ENCODE results near the gene ZNHIT2. TPM values are rescaled to one million over a fixed set of nuclear protein-coding genes. Genes with fewer than 3 reads are reported as not detected.

Gene ZNHIT2
- total RNA-seq, result 10 to 100 TPM; 15.2 to 20.1 TPM
- 19.8 TPM for polyA plus RNA-seq

DNA sequence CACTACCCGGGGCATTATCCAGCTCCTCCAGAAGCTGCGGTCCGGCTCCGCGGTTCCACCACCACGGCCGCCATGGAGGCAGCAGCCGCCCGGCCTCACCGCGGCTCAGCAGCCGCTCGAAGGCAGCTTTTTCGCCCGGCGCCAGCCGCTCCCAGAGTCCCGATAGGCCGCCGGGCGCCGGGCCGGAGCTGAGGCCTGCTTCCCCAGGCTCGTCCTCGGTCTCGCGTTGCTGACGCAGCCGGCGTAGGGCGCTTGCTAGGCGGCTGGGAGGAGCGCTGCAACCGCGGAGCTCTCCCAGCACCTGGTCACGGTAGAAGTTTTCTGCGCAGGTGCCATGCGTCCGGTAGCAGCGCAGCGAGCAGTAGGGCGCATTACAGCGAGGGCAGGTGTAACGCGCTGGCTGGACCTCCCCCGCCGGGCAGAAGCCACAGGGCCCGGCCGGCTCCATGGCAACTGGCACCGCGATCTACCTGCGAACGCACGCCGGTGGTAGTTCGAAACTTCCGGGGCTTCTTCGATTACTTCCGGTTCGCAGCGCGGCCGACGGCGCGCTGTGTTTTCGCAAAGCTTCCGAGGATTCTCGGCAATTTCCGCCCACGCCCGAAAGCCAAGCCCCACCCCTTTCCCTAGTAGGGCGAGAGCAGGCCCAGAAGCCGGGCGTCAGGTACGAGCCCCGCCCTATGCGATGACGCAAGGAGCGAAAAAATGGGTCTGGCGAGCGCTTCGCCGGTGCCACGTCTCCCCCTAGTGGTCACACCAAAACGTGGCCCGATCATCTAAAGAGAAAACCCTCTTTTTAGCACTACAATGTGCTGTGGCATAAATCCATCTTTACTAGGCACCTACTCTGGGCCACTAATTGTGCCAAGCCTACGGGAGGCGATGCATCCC is at the start of gene ZNHIT2:
Gene ZNHIT2, minus strand, starts transcription at position 496 of the 891 bp plus-strand sequence. Its CDS starts 48 bp downstream, at position 448.
- H3K4me3 Mint-ChIP-seq, result peak within 1 kb of the TSS; percentile 88 to 94 (median 90)
- no peaks in the 10 kb centered on the region for H3K9me3 Mint-ChIP-seq
- Histone ChIP-seq H3K27me3 (ENCODE audit: insufficient read depth, low read length, poor library complexity, severe bottlenecking) (no peaks in the 10 kb centered on the region), H3K36me3 (ENCODE audit: insufficient read depth, low read length) (peaks cover 31% of the 10 kb centered on the region), H3K27ac (ENCODE audit: low read depth, low read length) (peak within 1 kb of the TSS; percentile 91), H3K9me3 (ENCODE audit: low read length) (no peaks in the 10 kb centered on the region), H3K4me1 (ENCODE audit: insufficient read depth, low read length) (peaks cover 45% of the 10 kb centered on the region), H3K4me3 (ENCODE audit: low read length) (peak within 1 kb of the TSS; percentile 85)
- H3K36me3 Mint-ChIP-seq, result peaks cover 4 to 61% (median 7%) of the 10 kb centered on the region in 3 donors
- CTCF ChIA-PET, result interaction anchor here (0.6 to 2.9 kb wide), 16 partner anchors 8 to 1521 kb away, joined by 3 to 27 read pairs (median 4); partner anchors contain the start of genes ARL2, CAPN1, RBM4 and VPS51
- peaks cover 39 to 77% (median 47%) of the 10 kb centered on the region in 3 donors for H3K4me1 Mint-ChIP-seq
- peak within 1 kb of the TSS; percentile 92 to 99 (median 97) for H3K27ac Mint-ChIP-seq
- peak; percentile 99 to 100 (median 100) for DNase-seq
- H3K27me3 Mint-ChIP-seq, result peaks cover 0 to 3% of the 10 kb centered on the region in 2 donors
- POLR2A ChIA-PET, result interaction anchor here (0.5 to 2.4 kb wide), 19 partner anchors 8 to 665 kb away, joined by 3 to 27 read pairs (median 4); partner anchors contain the start of genes DPF2, MALAT1, POLA2 and SAC3D1

GRCh38 chr11:65166893-65167292 is 49.4 kb upstream of the ZNHIT2 start:
- Histone ChIP-seq H3K4me3 (ENCODE audit: low read length) (no peak overlapping the region), H3K36me3 (ENCODE audit: insufficient read depth, low read length) (no peaks in the 10 kb centered on the region), H3K4me1 (ENCODE audit: insufficient read depth, low read length) (no peaks in the 10 kb centered on the region), H3K9me3 (ENCODE audit: low read length) (no peaks in the 10 kb centered on the region), H3K27me3 (ENCODE audit: insufficient read depth, low read length, poor library complexity, severe bottlenecking) (no peaks in the 10 kb centered on the region), H3K27ac (ENCODE audit: low read depth, low read length) (no peak overlapping the region)
- ChIA-PET POLR2A (no interaction called here), CTCF (interaction anchor here (0.6 kb wide), 1 partner anchor 164 kb away, joined by 3 read pairs; no protein-coding TSS in a partner anchor)
- no peaks in the 10 kb centered on the region for H3K9me3 Mint-ChIP-seq
- no peak overlapping the region for H3K4me3 Mint-ChIP-seq
- peaks cover 0 to 6% of the 10 kb centered on the region in 2 donors for H3K27me3 Mint-ChIP-seq
- no peak overlapping the region for H3K27ac Mint-ChIP-seq
- H3K36me3 Mint-ChIP-seq, result no peaks in the 10 kb centered on the region
- no peak for DNase-seq
- H3K4me1 Mint-ChIP-seq, result no peaks in the 10 kb centered on the region

- no peaks in the 10 kb centered on the region for H3K9me3 Mint-ChIP-seq
- no peaks in the 10 kb centered on the region for H3K4me1 ChIP-seq (ENCODE audit: insufficient read depth, low read length)
- H3K9me3 ChIP-seq (ENCODE audit: low read length), result no peaks in the 10 kb centered on the region
- H3K4me1 Mint-ChIP-seq, result no peaks in the 10 kb centered on the region
- peaks cover 5 to 6% of the 10 kb centered on the region in 2 donors for H3K27me3 Mint-ChIP-seq
- no peaks in the 10 kb centered on the region for H3K36me3 ChIP-seq (ENCODE audit: insufficient read depth, low read length)
- no peak overlapping the region for H3K27ac ChIP-seq (ENCODE audit: low read depth, low read length)
- H3K27me3 ChIP-seq (ENCODE audit: insufficient read depth, low read length, poor library complexity, severe bottlenecking), result no peaks in the 10 kb centered on the region
- H3K36me3 Mint-ChIP-seq, result no peaks in the 10 kb centered on the region
- CTCF ChIA-PET, result no interaction called here
- POLR2A ChIA-PET, result interaction anchor here (0.6 to 1.0 kb wide), 3 partner anchors 11 to 798 kb away, joined by 4 to 9 read pairs (median 5); no protein-coding TSS in a partner anchor
- no peak for DNase-seq
- H3K27ac Mint-ChIP-seq, result peak overlapping the region in 2 of 8 donors; percentile 71 to 75
- H3K4me3 Mint-ChIP-seq, result no peak overlapping the region
- no peak overlapping the region for H3K4me3 ChIP-seq (ENCODE audit: low read length)
These were observed 48.2 kb upstream of the ZNHIT2 start for GRCh38 chr11:65165410-65166317.

GRCh38 chr11:65163684-65164083 is 46.2 kb upstream of the ZNHIT2 start:
- ChIA-PET POLR2A (no interaction called here), CTCF (interaction anchor here (1.0 kb wide), 1 partner anchor 18 kb away, joined by 3 read pairs; the partner anchor contains the start of gene CAPN1)
- no peaks in the 10 kb centered on the region for H3K9me3 Mint-ChIP-seq
- DNase-seq, result no peak
- H3K27ac ChIP-seq (ENCODE audit: low read depth, low read length), result no peak overlapping the region
- peaks cover 10 to 15% of the 10 kb centered on the region in 2 donors for H3K27me3 Mint-ChIP-seq
- H3K4me1 ChIP-seq (ENCODE audit: insufficient read depth, low read length), result no peaks in the 10 kb centered on the region
- H3K27ac Mint-ChIP-seq, result no peak overlapping the region
- H3K27me3 ChIP-seq (ENCODE audit: insufficient read depth, low read length, poor library complexity, severe bottlenecking), result no peaks in the 10 kb centered on the region
- no peaks in the 10 kb centered on the region for H3K9me3 ChIP-seq (ENCODE audit: low read length)
- H3K36me3 ChIP-seq (ENCODE audit: insufficient read depth, low read length), result no peaks in the 10 kb centered on the region
- H3K36me3 Mint-ChIP-seq, result no peaks in the 10 kb centered on the region
- H3K4me1 Mint-ChIP-seq, result no peaks in the 10 kb centered on the region
- H3K4me3 Mint-ChIP-seq, result no peak overlapping the region
- H3K4me3 ChIP-seq (ENCODE audit: low read length), result no peak overlapping the region

- H3K4me3 Mint-ChIP-seq, result no peak overlapping the region
- peaks cover 11 to 15% of the 10 kb centered on the region in 2 donors for H3K27me3 Mint-ChIP-seq
- H3K27me3 ChIP-seq (ENCODE audit: insufficient read depth, low read length, poor library complexity, severe bottlenecking), result no peaks in the 10 kb centered on the region
- no peaks in the 10 kb centered on the region for H3K9me3 Mint-ChIP-seq
- no peaks in the 10 kb centered on the region for H3K4me1 Mint-ChIP-seq
- no peaks in the 10 kb centered on the region for H3K4me1 ChIP-seq (ENCODE audit: insufficient read depth, low read length)
- DNase-seq, result no peak
- H3K36me3 Mint-ChIP-seq, result no peaks in the 10 kb centered on the region
- no peak overlapping the region for H3K27ac ChIP-seq (ENCODE audit: low read depth, low read length)
- no peak overlapping the region for H3K27ac Mint-ChIP-seq
- H3K9me3 ChIP-seq (ENCODE audit: low read length), result no peaks in the 10 kb centered on the region
- no peak overlapping the region for H3K4me3 ChIP-seq (ENCODE audit: low read length)
- POLR2A ChIA-PET, result no interaction called here
- CTCF ChIA-PET, result no interaction called here
- H3K36me3 ChIP-seq (ENCODE audit: insufficient read depth, low read length), result no peaks in the 10 kb centered on the region
These were observed 43.1 kb upstream of the ZNHIT2 start for GRCh38 chr11:65160643-65161042.

DNA sequence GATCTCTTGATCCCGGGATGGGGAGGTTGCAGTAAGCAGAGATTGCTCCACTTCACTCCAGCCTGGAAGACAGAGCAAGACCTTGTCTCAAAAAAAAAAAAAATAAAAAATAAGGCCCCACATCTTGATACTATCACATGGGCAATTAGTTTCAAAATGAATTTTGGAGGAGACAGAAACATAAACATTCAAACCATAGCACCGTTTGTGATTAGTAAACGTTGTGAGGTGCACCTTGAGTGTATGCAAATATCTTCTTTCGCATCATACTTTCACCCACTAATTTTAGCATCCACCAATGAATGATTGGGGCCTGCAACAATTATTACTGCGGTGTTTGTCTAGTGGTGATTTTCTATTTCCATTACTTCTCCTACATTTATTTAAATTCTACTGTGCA is 41.5 kb upstream of the ZNHIT2 start:
- POLR2A ChIA-PET, result no interaction called here
- no peak for DNase-seq
- H3K9me3 Mint-ChIP-seq, result no peaks in the 10 kb centered on the region
- no peaks in the 10 kb centered on the region for H3K4me1 Mint-ChIP-seq
- no peaks in the 10 kb centered on the region for H3K27me3 ChIP-seq (ENCODE audit: insufficient read depth, low read length, poor library complexity, severe bottlenecking)
- no peaks in the 10 kb centered on the region for H3K9me3 ChIP-seq (ENCODE audit: low read length)
- no peaks in the 10 kb centered on the region for H3K36me3 ChIP-seq (ENCODE audit: insufficient read depth, low read length)
- no peak overlapping the region for H3K27ac ChIP-seq (ENCODE audit: low read depth, low read length)
- H3K27me3 Mint-ChIP-seq, result peaks cover 9 to 15% of the 10 kb centered on the region in 2 donors
- H3K4me3 ChIP-seq (ENCODE audit: low read length), result no peak overlapping the region
- no peak overlapping the region for H3K4me3 Mint-ChIP-seq
- H3K36me3 Mint-ChIP-seq, result no peaks in the 10 kb centered on the region
- CTCF ChIA-PET, result no interaction called here
- H3K27ac Mint-ChIP-seq, result no peak overlapping the region
- no peaks in the 10 kb centered on the region for H3K4me1 ChIP-seq (ENCODE audit: insufficient read depth, low read length)

DNA sequence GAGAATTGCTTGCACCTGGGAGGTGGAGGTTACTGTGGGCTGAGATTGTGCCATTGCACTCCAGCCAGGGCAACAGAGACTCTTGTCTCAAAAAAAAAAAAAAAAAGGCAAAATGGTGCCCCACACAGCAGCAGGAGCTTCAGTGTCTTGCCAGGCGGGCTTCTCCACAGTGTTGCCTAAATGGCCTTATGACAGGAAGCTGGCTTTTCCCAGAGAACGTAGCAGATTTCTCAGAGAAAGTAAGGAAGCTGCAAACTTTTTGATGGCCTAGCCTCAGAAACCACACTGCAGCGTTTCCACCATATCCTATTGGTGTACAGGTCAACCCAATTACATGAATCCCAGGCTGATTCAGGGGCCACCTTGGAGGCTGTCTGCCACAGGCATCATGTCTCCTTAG is 39.8 kb upstream of the ZNHIT2 start:
- no peak overlapping the region for H3K4me3 Mint-ChIP-seq
- H3K4me1 Mint-ChIP-seq, result no peaks in the 10 kb centered on the region
- CTCF ChIA-PET, result no interaction called here
- H3K27ac ChIP-seq (ENCODE audit: low read depth, low read length), result no peak overlapping the region
- no peak overlapping the region for H3K4me3 ChIP-seq (ENCODE audit: low read length)
- POLR2A ChIA-PET, result interaction anchor here (0.6 kb wide), 1 partner anchor 262 kb away, joined by 3 read pairs; no protein-coding TSS in a partner anchor
- no peaks in the 10 kb centered on the region for H3K9me3 Mint-ChIP-seq
- H3K36me3 Mint-ChIP-seq, result no peaks in the 10 kb centered on the region
- no peak for DNase-seq
- H3K9me3 ChIP-seq (ENCODE audit: low read length), result no peaks in the 10 kb centered on the region
- H3K27me3 ChIP-seq (ENCODE audit: insufficient read depth, low read length, poor library complexity, severe bottlenecking), result no peaks in the 10 kb centered on the region
- no peak overlapping the region for H3K27ac Mint-ChIP-seq
- no peaks in the 10 kb centered on the region for H3K4me1 ChIP-seq (ENCODE audit: insufficient read depth, low read length)
- peaks cover 9 to 15% of the 10 kb centered on the region in 2 donors for H3K27me3 Mint-ChIP-seq
- no peaks in the 10 kb centered on the region for H3K36me3 ChIP-seq (ENCODE audit: insufficient read depth, low read length)
